Panc1 (cell line): ENCODE data around the gene ZNF212. TPM values are rescaled to one million over a fixed set of nuclear protein-coding genes. Genes with fewer than 3 reads are reported as not detected.

ENCODE experiments used
- ATAC-seq: fragments of 200-7000 bp; cut with Tn5 transposase; 2 replicates; pipeline ENCODE4 v1.9.1; 2020; ENCODE audit warnings: mild to moderate bottlenecking, moderate library complexity
- BruUV-seq: library from RNA; stranded (reverse); fragments of 400-500 nt; replicated peaks from 2 replicates; lab custom pipeline; 2021; lab: Mats Ljungman, UMichigan
- CTCF ChIA-PET: fragments of 300-600 bp; sonication (Branson Sonifier 250); formaldehyde crosslinking; loops from one replicate; lab custom pipeline; 2022; ENCODE audit warnings: antibody characterized with exemption; lab: Charles Lee
- POLR2A ChIA-PET: fragments of 300-600 bp; sonication (Branson Sonifier 250); formaldehyde crosslinking; loops from one replicate; lab custom pipeline; 2022; ENCODE audit warnings: antibody characterized with exemption; lab: Charles Lee
- DNase-seq: peaks from one replicate; pipeline ENCODE4 v3.0.0-alpha.2; 2010; ENCODE audit warnings: low read depth, low spot score
- H3K27ac ChIP-seq: 2 replicates; pipeline ENCODE4 v1.5.1; 2011; ENCODE audit warnings: mild to moderate bottlenecking, low read length, inconsistent platforms
- H3K27me3 ChIP-seq: fragments of 200-500 bp; sonication (Bioruptor generic); 2 replicates; pipeline ENCODE4 v1.6.0; 2014; ENCODE audit warnings: low read length, inconsistent platforms; ENCODE audit not compliant: control insufficient read depth, insufficient read depth
- H3K36me3 ChIP-seq: fragments of 200-500 bp; sonication (Bioruptor generic); 2 replicates; pipeline ENCODE4 v1.5.1; 2014; ENCODE audit warnings: inconsistent platforms, mild to moderate bottlenecking, low read length, moderate library complexity; ENCODE audit not compliant: control insufficient read depth, insufficient read depth
- H3K4me1 ChIP-seq: 2 replicates; pipeline ENCODE4 v1.5.1; 2011; ENCODE audit warnings: inconsistent platforms, mild to moderate bottlenecking, low read length, moderate library complexity; ENCODE audit not compliant: control insufficient read depth, insufficient read depth
- H3K4me3 ChIP-seq, 2 experiments: 2 replicates each; pipeline ENCODE4 v1.5.1; 2011 to 2012; ENCODE audit warnings: low read depth in 2 of 2, low read length in 2 of 2, mild to moderate bottlenecking in 2 of 2, inconsistent platforms in 1 of 2, moderate library complexity in 1 of 2
- H3K9me3 ChIP-seq: fragments of 200-500 bp; sonication (Bioruptor generic); 2 replicates; pipeline ENCODE4 v1.5.1; 2014; ENCODE audit warnings: low read depth, mild to moderate bottlenecking, inconsistent platforms, low read length, moderate library complexity; ENCODE audit not compliant: control insufficient read depth, insufficient read depth
- POLR2AphosphoS5 ChIP-seq: IDR thresholded peaks from 2 replicates; pipeline ENCODE4 v1.6.1; 2012; ENCODE audit warnings: mild to moderate bottlenecking, low read depth, low read length, moderate library complexity
- REST ChIP-seq, 2 experiments: IDR thresholded peaks; 2 replicates each; pipeline ENCODE4 v1.6.1; 2011 to 2012; ENCODE audit warnings: low read depth in 2 of 2, control low read depth in 1 of 2, low read length in 1 of 2, mild to moderate bottlenecking in 1 of 2, moderate library complexity in 1 of 2; ENCODE audit not compliant: insufficient read depth in 1 of 2
- SIN3A ChIP-seq: IDR thresholded peaks from 2 replicates; pipeline ENCODE4 v1.6.1; 2012; ENCODE audit warnings: low read depth, mild to moderate bottlenecking, low read length, moderate library complexity, borderline replicate concordance; ENCODE audit not compliant: insufficient read depth
- TCF7L2 ChIP-seq: IDR thresholded peaks from 2 replicates; pipeline ENCODE4 v1.6.1; 2011; ENCODE audit warnings: mild to moderate bottlenecking, low read depth, low read length, inconsistent platforms
- in situ Hi-C: cut with HindIII; loops from 2 replicates; pipeline ENCODE4 v1.10.0; 2016; ENCODE audit warnings: low sequenced_read_pairs, low pct_unique_long_range_greater_than_20kb
- intact Hi-C: fragments of 100-400 bp; cut with micrococcal nuclease; formaldehyde crosslinking; loops from one replicate; pipeline ENCODE4 v1.10.0; 2022; ENCODE audit not compliant: unreplicated experiment
- total RNA-seq: library from RNA; stranded (reverse); gene quantifications from one replicate; pipeline ENCODE4 v1.2.1, GENCODE V29; 2021; ENCODE audit not compliant: unreplicated experiment
- TF ChIP-seq, protein P1 (sequence below): fragments of 450-650 bp; IDR thresholded peaks from 2 replicates; pipeline ENCODE4 v1.5.1; 2017; ENCODE audit warnings: mild to moderate bottlenecking

Gene ZNF212
- total RNA-seq, 1 experiment from 2014 or later = 11.3 TPM

- intact Hi-C loops = no loop called here
- no peaks in the 10 kb centered on the region for H3K9me3 ChIP-seq
- no peak for TF ChIP-seq TCF7L2
- TF ChIP-seq SIN3A = no peak
- TF ChIP-seq REST (IDR thresholded peaks at IDR 0.05; ENCODE audit: insufficient read depth in 1 of 2, low read depth in 2 of 2, low read length in 1 of 2) = no peak
- no peak for TF ChIP-seq POLR2AphosphoS5
- TF ChIP-seq, protein P1, sequence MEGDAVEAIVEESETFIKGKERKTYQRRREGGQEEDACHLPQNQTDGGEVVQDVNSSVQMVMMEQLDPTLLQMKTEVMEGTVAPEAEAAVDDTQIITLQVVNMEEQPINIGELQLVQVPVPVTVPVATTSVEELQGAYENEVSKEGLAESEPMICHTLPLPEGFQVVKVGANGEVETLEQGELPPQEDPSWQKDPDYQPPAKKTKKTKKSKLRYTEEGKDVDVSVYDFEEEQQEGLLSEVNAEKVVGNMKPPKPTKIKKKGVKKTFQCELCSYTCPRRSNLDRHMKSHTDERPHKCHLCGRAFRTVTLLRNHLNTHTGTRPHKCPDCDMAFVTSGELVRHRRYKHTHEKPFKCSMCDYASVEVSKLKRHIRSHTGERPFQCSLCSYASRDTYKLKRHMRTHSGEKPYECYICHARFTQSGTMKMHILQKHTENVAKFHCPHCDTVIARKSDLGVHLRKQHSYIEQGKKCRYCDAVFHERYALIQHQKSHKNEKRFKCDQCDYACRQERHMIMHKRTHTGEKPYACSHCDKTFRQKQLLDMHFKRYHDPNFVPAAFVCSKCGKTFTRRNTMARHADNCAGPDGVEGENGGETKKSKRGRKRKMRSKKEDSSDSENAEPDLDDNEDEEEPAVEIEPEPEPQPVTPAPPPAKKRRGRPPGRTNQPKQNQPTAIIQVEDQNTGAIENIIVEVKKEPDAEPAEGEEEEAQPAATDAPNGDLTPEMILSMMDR = no peak
Observed at GRCh38 chr7:149302865-149303264, 63.4 kb downstream of the ZNF212 start.

GRCh38 chr7:149304006-149304405 lies 64.6 kb downstream of the ZNF212 start:
- H3K9me3 ChIP-seq = no peaks in the 10 kb centered on the region
- in situ Hi-C loops = no loop called here
- H3K36me3 ChIP-seq = no peaks in the 10 kb centered on the region
- BruUV-seq = no TSS peak
- DNase-seq (no peak), ATAC-seq (no peak)
- intact Hi-C loops = no loop called here
- H3K27ac ChIP-seq = no peak overlapping the region
- no peaks in the 10 kb centered on the region for H3K27me3 ChIP-seq
- no peaks in the 10 kb centered on the region for H3K4me1 ChIP-seq
- H3K4me3 ChIP-seq = no peak overlapping the region
- ChIA-PET CTCF (no interaction called here), POLR2A (no interaction called here)
- TF ChIP-seq POLR2AphosphoS5 = no peak
- TF ChIP-seq SIN3A = no peak
- TF ChIP-seq TCF7L2 = no peak
- TF ChIP-seq REST (IDR thresholded peaks at IDR 0.05; ENCODE audit: insufficient read depth in 1 of 2, low read depth in 2 of 2, low read length in 1 of 2) = no peak
- TF ChIP-seq, protein P1 = no peak

More at GRCh38 chr7:149302865-149303264, 63.4 kb downstream of the ZNF212 start:
- ChIA-PET POLR2A (no interaction called here), CTCF (no interaction called here)
- H3K27ac ChIP-seq = no peak overlapping the region
- H3K4me1 ChIP-seq = no peaks in the 10 kb centered on the region
- H3K27me3 ChIP-seq = no peaks in the 10 kb centered on the region
- in situ Hi-C loops = no loop called here
- DNase-seq (no peak), ATAC-seq (no peak)
- no TSS peak for BruUV-seq
- no peaks in the 10 kb centered on the region for H3K36me3 ChIP-seq
- H3K4me3 ChIP-seq = no peak overlapping the region

Other genes with a start within 250 kb of the ZNF212 start
- 281 TPM for gene PDIA4, start 211.1 kb upstream of the ZNF212 start, total RNA-seq
- gene ZNF786, start 148.9 kb upstream of the ZNF212 start, total RNA-seq = 10.1 TPM
- gene ZNF425, start 113.3 kb upstream of the ZNF212 start, total RNA-seq = 3.0 TPM
- gene ZNF398, start 92.2 kb upstream of the ZNF212 start, total RNA-seq = 14.1 TPM
- 31.6 TPM for gene ZNF282, start 44.1 kb upstream of the ZNF212 start, total RNA-seq
- gene ZNF783, start 22.5 kb downstream of the ZNF212 start, total RNA-seq = 16.6 TPM
- 17.4 TPM for gene ZNF777, start 221.4 kb downstream of the ZNF212 start, total RNA-seq